ENCODE measurements around the gene TMEM88.
"Not testable (repeated sequence)": the region's sequence is repeated elsewhere in the genome, so short reads cannot be mapped to it uniquely, and the experiment has no call there.

Gene TMEM88, protein sequence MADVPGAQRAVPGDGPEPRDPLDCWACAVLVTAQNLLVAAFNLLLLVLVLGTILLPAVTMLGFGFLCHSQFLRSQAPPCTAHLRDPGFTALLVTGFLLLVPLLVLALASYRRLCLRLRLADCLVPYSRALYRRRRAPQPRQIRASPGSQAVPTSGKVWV

DNA sequence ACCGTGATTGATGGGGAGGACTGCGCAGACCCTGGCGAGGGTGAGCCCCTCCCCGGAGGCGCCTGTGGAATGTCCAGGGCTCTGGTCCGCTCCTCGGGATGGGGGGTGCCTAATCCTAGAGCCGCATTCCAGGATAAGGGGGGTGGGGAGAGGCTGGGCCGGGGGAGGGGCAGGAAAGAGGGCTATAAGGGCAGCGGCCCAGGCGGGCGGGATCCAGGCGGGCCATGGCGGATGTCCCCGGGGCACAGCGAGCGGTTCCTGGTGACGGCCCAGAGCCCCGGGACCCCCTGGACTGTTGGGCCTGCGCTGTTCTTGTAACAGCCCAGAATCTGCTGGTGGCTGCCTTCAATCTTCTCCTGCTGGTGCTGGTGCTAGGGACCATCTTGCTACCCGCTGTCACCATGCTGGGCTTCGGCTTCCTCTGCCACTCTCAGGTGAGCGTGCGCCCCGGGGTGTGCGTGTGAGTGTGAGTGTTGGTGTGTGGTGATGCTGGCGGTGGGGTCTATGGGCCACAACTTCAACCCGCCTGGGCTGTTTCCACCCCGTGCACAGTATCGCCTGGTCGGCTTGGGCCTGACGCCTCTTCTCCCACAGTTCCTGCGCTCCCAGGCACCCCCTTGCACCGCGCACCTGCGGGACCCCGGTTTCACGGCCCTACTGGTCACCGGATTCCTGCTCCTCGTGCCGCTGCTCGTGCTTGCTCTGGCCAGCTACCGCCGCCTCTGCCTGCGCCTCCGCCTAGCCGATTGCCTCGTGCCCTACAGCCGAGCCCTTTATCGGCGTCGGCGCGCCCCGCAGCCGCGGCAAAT, at the start of gene TMEM88:
TMEM88 (plus strand) TSS at position 216 of the 809 bp plus-strand sequence; CDS start at position 225, 9 bp downstream.
- DNase-seq, result no peak

DNA sequence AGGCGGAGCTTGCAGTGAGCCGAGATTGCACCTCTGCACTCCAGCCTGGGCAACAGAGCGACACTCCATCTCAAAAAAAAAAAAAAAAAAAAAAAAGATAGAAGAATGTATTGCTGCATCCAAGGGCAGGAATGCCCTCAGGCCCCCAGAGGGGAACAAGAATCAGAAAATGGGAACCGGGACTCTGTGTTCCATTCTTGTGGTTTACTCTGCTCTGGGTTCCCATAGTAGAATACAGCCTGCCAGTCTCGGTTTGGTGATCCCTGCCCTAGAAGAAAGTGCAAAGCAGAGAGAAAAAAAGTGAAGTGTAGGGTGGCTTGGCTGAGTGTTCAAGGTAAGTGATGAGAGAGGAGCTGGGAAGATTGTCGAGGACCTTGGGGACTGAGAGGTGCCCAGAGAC, 48.3 kb upstream of the TMEM88 start:
- DNase-seq, result no peak

DNA sequence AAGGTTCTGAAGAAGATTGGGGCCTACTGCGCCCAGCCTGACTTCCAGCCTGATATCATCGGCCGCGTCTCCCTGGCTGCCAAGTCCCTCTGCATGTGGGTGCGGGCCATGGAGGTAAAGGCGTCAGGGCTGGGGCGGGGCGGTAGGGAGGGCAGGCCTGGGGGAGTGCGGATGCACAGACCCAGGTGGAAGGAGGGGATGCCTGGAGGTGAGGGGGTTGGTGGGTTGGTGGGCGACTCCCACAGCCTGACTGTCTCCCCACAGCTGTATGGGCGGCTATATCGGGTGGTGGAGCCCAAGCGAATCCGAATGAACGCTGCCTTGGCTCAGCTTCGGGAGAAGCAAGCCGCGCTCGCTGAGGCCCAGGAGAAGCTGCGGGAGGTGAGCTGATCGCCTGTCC, 47.7 kb upstream of the TMEM88 start:
- no peak for DNase-seq

DNA sequence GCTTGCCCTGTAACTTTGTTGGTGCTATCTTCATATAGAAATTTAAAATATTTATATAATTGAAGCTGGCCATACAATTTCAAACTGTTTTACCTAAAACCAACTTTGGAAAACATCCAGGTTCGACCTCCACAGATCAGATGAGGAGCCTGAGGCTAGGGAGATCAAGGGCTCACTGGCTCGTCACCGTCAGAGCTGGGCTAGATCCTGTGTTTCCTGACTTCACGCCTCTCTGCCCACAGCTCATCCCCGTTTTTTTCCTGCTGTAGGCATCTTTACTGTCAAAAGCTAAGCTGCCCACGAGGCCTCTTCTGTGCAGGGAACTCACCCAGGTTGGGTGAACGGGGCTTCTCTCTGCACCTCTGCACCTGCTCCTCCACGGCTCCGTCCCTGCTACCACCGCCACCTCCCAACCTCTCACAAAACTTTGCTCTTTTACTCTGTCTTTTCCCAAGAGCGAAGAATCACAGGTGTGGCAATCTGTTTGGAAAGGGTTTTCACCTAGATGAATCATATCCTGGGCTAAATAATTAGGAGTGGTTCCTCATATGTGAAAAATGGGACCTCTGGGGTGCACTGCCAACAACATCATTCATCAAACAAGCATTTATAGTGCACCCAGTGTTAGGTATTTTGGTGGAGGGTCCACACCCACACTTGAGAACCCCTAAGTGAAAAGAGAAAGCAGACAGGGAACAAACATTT, 45.6 kb upstream of the TMEM88 start:
- DNase-seq, result no peak

DNA sequence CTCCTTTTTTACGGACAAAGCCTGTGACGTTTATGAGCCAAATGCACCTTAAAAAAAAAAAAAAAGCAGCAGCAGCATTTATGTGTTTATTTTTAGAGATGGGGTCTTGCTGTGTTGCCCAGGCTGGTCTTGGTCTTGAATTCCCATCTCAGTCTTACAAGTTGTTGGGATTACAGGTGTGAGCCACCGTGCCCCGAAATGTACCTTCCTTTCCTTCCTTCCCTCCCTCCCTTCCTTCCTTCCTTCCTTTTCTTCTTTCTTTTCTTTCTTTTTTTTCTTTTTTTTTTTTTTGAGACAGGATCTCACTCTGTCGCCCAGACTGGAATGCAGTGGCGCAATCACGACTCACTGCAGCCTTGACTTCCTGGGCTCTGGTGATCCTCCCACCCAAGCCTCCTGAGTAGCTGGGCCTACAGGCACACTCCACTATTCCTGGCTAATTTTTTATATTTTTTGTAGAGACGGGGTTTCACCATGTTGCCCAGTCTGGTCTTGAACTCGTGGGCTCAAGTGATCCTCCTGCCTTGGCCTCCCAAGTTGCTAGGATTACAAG, 45.0 kb upstream of the TMEM88 start:
- not testable (repeated sequence) for DNase-seq

DNA sequence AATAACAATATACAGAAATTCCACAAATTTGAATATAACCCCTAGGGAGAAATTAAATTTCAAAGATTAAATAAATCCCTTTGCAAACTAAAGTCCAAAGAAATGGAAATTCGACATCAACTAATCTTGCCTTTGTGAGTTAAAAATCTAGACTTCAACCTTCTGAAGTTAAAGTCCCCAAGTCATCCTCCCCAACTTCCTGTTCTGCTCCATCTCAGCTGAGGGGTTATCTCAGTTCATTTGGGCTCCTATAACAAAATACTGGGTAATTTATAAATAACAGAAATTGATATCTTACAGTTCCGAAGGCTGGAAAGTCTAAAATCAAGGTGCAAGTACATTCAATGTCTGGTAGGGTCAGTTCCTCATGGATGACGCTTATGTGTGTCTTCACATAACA, 43.6 kb upstream of the TMEM88 start:
- no peak for DNase-seq

DNA sequence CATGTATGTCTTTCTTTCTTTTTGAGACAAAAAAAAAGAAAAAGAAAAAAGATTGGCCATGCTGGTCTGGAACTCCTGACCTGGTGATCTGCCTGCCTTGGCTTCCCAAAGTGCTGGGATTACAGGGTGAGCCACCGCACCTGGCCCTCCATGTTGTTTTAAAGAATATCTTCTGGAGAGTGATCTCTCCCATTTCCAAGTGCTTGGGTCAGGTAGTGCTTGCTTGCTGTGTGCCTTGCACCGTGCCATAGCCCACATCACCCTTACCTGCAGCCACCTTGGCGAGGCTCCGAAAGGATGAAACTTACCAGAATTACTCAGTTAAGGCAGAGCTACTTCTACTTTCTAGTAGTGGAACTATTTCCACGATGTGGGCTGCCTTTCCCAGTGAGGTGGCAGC, 39.9 kb upstream of the TMEM88 start:
- DNase-seq, result no peak

DNA sequence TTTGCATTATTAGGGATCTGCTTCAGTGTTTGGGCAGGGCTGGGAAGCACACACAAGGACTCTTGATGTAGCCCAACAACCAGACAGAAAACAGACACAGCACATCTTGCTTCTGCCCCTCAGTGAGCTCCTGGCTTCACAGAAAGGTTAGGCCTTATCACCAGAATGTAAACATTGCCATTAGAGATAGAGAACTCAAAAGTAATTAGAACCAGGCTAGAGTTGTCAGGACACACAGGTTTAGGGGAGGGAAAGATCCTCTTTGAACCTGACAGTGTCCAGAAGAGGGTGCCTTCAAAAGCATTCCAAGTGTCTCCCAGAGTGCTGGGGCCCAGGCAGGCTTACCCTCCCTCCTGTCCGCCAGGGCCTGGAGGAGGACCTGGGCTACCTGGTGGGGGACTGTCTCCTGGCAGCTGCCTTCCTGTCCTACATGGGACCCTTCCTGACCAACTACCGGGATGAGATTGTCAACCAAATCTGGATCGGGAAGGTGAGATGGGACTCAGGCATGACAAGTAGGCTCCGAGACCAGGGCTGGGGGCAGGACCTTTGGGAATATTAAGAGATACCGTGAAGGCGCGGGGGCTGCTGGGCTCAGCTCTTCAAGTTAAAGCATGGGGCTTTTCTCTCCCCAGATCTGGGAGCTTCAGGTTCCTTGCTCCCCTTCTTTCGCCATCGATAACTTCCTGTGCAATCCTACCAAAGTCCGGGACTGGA, 37.8 kb upstream of the TMEM88 start:
- no peak for DNase-seq

DNA sequence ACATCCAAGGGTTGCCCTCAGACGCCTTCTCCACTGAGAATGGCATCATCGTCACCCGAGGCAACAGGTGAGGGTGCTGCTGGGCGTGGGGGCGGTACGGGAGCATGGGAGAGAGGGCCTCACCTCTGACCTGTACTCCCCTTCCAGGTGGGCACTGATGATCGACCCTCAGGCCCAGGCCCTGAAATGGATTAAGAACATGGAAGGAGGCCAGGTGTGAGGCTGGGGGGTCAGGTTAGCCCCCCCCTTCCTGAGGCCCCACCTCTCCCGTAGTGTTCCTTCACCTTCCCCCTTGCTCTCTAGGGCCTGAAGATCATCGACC, 37.3 kb upstream of the TMEM88 start:
- DNase-seq, result no peak

DNA sequence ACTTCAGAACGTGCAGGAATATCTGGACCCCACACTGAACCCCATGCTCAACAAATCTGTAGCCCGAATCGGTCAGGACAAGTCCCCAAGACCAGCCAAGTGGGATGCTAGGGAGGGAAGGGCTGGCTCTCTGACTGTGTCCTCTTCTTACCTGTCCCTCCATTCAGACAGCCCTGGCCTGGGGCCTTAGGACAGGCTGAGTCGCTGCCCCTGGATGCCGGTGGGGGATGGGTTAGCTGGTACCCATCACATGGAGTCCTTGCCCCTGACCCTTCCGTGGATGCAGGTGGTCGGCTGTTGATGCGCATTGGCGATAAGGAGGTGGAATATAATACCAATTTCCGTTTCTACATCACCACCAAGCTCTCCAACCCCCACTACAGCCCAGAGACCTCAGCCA, 36.8 kb upstream of the TMEM88 start:
- DNase-seq, result no peak

DNA sequence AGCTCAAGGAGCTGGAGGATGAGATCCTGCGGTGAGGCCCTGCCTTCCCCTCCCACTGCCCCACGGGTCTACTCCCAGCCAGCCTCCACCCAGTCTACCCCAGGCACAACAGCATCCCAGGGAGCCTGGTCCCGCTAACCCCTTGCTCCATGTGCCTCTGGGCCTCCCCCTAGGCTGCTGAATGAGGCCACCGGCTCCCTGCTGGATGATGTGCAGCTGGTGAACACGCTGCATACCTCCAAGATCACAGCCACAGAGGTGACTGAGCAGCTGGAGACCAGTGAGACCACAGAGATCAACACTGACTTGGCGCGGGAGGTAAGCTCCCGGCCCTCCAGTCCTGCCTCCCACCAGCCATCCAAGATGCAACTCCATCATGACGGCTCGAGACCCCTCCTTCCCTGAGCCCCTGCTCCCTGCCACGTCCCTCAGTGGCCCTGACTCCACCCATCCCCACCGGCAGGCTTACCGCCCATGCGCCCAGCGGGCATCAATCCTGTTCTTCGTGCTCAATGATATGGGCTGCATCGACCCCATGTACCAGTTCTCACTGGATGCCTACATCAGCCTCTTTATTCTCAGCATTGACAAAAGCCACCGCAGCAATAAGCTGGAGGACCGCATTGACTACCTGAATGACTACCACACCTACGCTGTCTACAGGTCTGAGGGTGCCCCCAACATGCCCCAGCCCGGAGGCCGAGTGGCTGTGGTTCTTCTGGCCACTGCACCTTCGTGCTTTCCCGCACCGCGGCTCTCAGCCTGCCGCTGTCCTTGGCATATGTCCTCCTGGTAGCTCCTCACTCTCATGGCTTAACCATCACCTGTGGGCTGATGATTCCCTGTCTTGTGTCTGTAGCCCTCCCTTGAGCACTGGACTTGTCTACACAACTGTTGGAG, 35.9 kb upstream of the TMEM88 start:
- DNase-seq, result no peak

DNA sequence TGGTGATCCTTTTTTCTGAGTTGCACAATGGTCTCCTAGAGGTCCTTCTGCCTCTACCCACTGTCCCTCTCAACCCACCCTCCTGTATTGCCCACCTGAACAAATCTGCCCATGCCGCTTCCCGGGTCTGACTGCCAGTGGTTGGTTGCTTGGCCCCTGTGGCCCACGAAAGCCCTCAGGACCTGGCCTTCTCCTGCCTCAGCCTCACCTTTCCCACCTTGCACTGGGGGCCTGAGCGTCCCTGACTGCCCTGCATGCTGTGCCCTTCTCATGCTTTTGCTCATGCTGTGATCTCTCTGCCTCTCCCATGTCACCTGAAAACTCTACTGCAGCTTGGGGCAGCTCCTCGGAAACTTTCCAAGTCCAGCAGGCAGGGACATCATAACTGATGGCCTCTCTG, 34.6 kb upstream of the TMEM88 start:
- no peak for DNase-seq

DNA sequence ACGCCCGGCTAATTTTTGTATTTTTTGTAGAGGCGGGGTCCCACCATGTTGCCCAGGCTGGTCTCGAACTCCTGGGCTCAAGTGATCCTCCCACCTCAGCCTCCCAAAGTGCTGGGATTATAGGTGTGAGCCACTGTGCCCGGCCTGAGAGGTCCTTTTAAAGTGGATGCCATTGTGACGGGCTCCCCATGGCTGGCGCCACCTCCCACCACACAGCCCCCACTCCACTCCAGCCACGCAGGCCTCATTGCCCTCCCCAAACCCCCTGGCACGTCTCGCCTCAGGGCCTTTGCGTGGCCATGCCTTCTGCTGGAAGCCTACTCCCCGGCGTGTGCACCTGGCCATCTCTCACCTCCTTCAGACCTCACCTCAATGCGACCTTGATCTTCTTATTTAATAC, 32.7 kb upstream of the TMEM88 start:
- no peak for DNase-seq

DNA sequence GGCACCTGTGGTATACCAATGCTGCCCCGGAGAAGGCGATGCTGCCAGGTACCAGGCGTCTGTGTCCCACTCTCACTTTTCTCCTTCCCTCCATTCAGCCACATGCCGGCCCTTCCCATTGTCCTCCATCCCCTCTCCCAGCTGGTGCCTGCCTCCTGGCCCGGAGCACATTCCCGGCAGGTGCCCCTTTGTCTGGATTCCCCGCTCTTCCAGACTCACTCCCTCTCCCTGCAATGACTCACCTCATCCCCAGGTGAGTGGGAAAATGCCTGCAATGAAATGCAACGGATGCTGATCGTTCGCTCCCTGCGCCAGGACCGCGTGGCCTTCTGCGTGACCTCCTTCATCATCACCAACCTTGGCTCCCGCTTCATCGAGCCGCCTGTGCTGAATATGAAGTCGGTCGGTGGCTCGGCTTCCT, 31.3 kb upstream of the TMEM88 start:
- DNase-seq, result no peak

DNA sequence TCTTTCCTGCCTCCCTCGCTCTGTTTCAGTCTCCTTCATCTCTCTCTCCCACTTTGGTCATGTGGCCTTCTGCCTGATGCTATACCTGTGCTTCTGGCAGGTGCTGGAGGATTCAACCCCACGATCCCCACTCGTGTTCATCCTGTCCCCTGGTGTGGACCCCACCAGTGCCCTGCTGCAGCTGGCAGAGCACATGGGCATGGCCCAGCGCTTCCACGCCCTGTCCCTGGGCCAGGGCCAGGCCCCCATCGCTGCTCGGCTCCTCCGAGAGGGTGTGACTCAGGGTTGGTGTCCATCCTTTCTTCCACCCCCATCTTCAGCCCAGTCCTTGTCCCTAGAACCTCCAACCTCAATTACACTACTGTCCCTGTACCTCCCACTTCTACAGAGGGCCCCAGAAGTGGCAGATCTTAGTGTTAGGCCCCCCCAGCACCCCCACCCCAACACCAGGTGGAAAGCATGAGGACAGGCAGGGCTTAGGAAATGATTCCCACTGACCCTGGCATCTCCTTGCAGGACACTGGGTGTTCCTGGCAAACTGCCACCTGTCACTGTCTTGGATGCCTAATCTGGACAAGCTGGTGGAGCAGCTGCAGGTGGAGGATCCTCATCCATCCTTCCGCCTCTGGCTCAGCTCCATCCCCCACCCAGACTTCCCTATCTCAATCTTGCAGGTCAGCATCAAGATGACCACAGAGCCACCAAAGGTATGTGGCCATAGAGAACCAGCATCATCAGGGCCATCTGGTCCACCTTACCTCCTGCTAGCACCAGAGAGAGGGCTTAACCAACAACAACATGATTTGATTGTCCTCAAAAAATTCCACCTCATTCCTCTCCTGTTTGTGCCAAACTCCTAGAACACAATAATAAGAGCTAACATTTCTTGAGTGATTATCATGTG, 30.6 kb upstream of the TMEM88 start:
- DNase-seq, result no peak

DNA sequence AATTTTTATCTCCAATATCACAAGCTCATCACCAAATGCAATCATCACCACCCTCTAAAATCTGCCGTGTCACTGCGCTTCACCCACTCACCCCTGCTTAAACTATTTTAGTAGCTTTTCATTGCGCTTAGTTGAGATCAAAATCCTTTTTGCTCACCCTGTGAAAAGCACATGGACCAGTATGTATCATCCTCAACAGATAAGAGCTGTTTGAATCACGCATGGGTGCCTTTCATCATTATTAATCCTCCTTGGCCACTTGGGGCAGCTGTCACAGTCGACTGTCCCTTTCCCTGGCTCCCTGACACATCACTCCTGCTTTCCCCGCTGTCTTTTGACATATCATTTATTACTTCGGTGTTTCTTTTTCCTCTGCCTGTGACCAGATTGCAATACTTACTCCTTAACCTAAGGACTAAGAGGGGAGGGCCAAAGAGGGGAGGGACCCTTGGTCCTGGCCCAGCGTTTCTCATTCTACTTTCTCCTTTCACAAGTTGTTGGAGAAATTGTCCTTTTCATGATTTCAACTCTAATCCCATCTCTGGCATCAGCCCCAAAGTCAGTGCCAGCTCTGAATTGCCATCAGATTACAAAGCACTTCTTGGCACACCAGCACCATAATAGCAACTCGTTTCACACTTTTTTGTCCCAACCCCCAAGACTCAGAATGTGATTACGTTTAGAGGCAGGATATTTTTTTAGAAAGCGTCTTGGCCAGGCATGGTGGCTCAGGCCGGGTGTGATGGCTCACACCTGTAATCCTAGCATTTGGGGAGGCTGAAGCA, 29.5 kb upstream of the TMEM88 start:
- DNase-seq, result no peak

DNA sequence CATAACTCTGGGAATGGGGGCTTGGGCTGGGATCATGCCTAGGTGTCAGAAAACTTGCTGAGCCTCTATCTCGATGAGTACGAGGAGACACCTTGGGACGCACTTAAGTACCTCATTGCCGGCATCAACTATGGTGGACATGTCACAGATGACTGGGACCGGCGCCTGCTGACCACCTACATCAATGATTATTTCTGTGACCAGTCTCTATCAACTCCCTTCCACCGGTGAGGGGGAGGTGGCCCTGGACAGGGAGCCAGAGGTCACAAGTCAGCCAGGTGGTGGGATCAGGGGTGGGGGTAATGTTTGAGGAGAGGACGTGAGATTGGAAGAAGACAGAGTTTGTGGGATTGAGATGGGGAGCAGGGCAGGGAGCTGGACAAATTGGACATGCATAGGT, 24.2 kb upstream of the TMEM88 start:
- DNase-seq, result no peak

DNA sequence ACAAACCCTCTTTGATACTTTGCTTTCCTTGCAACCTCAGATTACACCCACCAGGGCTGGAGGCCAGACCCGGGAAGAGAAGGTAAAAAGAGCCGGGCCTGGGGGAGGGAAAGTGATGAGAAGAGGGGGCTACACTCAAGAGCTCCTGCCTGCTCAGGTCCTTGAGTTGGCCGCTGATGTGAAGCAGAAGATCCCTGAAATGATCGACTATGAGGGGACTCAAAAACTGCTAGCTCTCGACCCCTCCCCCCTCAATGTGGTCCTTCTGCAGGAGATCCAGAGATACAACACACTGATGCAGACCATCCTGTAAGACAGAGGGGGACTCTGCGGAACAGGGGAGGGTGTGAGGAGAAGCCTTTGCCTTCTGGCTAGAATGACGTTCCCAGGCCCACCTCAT, 23.6 kb upstream of the TMEM88 start:
- no peak for DNase-seq

DNA sequence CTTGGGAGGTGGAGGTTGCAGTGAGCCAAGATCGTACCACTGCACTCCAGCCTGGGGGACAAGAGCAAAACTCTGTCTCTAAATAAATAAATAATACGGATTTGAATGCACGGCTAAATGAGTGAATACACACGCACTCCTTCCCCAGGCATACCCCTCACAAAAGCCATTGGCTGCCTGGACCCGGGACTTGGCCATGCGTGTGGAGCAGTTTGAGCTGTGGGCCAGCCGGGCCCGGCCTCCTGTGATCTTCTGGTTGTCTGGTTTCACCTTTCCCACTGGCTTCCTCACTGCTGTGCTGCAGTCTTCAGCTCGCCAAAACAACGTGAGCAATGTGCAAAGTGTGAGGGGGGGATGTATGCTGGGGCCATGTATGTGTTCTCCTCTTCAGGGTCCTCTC, 22.4 kb upstream of the TMEM88 start:
- no peak for DNase-seq
